GM18511 (cell line): ENCODE measurements around the gene TRPM3.

Experiments
- ATAC-seq: cut with Tn5 transposase; IDR thresholded peaks from one replicate; pipeline ENCODE4 v1.9.1; 2021; ENCODE audit warnings: mild to moderate bottlenecking, moderate library complexity; ENCODE audit not compliant: unreplicated experiment

TRPM3 gene

DNA sequence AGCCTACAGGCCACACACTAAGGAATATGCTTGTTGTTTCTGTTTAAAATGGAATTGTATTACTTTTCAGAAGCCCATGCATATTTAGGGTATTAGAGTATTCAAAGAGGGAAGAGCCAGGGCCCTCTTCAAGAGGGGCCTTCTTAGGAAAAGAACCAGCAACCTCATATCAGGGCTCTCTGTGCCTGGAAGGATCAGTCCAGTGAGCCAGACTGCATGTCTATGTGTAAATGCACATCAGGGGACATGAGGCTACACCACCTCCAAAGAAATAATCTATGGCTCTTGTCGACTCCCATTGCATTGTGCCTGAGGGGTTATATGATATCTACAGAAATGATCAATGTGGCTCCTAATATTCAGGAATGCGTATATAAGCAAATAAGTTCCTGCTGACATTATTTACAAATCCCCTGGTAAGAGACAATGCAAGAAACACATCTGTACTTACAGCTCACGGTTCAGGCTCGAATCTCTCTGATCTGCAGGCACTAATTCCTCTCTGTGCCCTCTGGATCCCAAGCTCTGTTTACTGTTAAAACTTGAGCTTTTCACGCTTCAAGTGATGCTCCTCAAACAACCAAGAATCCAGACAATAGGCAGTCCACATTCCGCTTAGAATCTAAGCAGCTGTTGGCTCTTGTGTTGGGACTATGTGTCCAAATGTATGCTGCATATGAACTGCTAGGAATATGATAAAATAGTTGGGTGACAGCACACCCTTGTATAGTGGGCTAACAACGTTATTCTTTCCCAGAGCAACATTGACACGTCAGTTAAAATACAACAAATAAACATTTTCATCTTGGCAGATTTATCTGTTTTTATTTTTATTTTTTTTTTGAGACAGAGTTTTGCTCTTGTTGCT, 556.7 kb downstream of the TRPM3 start:
- ATAC-seq = no peak

DNA sequence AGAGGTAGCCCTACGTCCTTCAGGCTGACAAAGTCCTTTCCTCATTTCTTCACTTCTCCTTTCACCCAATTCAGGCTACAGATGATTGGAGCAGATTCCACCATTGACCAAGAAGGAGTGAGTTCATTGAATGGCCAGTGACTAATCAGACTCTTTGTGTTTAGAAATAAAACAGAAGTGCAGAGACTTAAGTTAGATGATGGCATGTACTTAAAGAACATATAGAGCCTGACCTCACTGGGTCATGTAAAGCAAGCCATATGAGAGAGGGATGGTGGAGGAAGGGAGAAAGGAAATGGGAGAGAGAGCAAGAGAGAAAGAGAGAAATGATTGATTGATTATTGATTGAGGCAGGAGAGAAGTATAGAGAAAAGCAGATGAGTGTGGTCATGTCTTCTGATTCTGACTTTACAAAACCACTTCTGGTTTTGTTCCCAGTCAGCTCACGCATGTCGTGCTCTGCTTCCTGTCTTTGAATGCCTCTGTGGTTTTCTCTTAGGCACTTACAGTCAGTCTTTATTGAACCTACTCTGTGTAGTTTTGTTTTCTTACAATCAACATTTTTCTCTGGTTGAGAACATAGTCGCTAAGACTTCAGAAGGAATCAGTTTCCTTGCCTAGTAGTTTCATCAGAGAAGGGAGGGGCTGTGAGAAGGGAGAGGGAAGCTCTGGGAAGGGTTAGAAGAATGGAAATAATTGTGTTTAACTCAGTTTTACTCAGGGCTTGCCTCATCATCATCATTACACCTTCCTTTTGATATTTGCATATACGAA, 557.8 kb downstream of the TRPM3 start:
- ATAC-seq = peak; percentile 98

DNA sequence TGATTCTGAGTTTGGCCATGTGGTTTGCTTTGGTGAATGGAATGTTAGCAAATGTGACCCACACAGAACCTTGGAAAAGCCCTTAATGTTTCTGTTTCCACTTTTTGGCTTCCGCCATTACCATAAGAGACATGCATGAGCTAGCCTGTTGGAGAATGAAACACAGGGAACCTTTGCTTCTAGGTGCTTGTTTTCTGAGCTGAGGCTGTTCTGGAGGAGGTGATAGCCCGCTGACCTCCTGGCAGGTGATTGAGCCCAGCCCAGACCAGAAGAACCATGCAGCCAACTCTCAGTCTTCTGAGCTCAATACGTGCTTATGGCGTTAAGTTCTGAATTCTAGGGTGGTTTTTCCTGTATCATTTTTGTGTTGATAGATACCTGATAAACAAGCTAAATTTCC, 558.4 kb downstream of the TRPM3 start:
- no peak for ATAC-seq

- ATAC-seq = no peak
These were observed 559.5 kb downstream of the TRPM3 start for GRCh38 chr9:70561786-70562395.

DNA sequence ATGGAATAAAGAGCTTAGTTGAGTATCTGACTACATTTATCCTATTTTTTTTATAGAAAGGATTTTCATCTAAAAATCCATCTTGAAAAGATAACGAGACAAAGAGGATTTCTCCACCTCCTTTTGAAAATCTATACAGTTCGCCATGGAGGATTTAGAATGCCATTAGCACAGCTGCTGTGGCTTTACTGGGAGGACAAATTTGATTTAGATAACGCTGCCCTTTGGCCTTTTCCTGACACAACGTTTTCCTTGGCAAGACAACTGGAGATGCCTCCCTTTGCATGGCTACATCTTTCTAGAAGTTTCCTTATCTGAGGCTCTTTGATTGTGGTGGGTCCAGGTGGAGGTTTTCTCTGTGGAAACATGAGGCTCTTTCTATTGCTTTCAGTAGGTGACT, 560.3 kb downstream of the TRPM3 start:
- no peak for ATAC-seq

GRCh38 chr9:70559102-70559501, 562.3 kb downstream of the TRPM3 start:
- ATAC-seq = no peak

DNA sequence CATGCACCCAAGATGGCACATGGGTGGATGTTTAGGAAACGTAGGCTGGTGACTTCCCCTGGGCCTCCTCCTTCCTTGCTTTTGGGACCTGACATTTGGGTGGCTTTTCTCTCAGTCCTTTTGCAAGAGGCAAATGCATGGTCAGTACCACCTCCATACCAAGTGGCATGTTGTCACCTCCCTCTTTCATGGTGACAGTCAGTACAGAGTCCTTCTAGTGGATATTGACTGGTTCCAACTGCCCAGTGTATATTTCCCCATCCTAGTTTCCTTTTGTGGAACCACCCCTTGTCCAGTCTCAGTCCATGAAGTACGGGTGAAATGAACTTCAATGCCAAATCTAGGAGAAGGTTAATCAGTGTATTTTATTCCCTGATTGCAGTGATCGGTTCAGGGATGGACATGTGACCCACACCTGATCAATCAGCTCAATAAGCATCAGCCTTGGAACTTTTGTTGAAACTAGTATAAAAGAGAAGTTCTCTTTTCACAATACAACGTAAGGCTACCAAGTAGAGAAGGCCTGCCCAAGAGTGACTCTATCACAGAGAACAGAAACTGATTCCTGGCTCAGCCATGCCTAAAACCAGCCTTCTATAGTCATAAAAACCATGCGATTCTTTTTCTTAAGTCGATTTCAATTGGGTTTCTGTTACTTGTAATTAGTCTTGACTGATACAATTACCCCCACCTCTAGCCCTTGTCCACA, 563.6 kb downstream of the TRPM3 start:
- peak; percentile 99 for ATAC-seq

DNA sequence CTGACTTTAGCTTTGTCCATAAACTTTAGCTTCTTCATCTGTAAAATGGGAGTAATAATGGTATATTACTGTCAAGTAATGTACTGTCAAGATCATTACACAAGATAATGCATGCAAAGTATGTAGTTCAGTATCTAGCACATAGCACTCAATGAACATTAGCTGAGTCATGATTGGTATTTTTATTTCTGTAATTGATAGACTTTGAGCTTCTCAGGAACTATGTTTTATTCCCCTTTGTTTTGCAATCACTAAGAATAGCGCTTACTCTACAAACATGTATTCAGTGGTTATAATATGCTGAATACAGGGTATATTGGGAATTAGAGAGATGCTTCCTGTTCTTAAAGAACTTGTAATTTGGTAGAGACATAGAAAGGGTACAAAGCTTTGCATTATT, 564.6 kb downstream of the TRPM3 start:
- no peak for ATAC-seq

- ATAC-seq = no peak
These were observed 566.5 kb downstream of the TRPM3 start for GRCh38 chr9:70554881-70555280.

DNA sequence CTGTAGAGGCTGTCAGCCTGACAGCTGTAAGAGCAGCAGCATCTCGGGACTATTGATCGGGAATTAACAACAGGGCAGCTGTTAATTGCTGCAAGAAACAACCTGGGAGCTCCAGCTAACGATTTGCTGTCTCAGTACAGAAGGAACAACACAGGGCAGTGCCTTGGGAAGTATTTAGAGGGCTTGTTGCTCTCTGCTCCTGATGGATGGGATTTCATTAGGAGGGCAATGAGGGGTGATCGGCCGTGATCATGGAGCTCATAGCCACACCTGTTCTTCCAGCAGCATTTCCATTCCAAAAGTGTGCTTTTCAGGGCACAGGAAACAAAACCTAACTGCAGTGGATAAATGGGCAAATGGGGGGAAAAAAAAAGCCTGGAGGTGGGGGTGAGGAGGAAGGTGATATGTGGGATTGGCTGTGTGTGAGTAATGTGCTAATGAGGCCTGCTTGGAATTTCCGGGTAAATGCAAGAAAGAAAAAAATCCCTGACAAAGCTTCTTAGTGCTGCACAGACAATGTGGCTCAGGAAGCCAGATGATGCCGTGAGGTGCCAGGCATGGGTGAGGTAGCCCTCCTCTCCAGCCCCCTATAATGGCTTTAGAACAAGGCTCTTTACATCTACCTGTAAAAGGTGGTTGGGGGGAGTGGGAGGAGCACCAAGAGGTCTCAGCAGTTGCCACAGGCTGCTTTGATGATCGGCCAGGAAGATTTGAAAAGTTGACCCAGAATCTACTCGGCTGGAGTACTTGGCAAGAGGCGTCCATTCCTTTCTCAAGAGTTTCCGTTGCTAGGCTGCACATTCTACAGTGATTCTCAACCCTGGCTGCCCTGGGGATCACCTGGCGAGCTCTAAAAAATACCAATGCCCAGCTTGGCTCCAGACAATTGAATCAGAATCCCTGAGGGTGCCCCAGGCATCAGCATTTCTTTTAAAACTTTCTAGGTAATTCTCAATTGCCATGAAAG, 567.4 kb downstream of the TRPM3 start:
- ATAC-seq = no peak

- ATAC-seq = no peak
These were observed 568.9 kb downstream of the TRPM3 start for GRCh38 chr9:70552561-70552960.

- ATAC-seq = no peak
These were observed 569.6 kb downstream of the TRPM3 start for GRCh38 chr9:70551801-70552200.

- no peak for ATAC-seq
These were observed 570.0 kb downstream of the TRPM3 start for GRCh38 chr9:70551396-70551795.

DNA sequence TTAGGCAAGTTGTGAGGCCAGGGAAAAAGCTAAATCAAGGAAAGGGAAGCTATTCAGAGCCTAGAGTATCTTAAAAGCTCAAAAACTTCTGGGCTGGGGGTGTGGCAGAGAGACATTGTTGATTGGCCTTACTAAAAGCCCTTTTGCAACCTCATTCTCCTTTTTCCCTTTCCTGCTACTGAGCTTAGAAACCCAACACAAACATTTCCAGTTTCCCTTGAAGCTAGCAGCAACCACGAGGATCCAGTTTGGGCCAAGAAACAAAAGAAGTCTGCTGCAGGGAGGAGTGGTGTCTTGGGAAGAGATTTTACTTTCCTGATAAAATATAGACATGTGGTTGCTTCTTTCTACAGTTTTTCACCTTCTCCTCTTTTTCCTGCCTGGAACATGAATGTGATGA, 571.5 kb downstream of the TRPM3 start:
- ATAC-seq = no peak

DNA sequence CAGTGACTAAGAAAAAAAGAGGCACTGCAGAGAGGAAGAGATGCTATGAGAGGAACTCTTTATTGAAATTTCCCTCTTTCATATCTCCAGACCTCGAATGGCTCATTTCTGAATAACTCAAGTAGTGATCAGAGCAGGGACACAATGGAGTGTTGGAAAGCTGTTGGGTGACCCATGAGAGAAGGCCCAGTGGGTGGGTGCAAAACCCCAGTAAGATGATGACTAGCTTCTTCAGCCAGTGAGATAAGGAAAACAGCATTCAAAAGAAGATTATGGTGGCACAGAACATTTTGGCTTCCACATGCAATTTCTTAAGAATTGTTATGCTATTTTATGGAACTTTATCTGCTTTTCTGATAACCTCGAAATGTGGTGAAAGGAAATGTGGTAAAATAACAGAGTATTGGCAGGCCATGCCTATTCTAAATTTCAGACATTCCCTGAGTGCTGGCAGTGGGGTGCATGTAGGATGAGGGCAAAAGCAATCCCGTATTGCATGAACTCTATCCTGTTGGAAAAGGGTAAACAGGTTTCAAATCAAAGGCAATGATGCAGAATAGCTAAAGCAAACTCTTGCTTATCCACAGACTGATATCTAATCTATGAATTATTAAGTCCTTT, 579.0 kb downstream of the TRPM3 start:
- no peak for ATAC-seq

- no peak for ATAC-seq
These were observed 581.4 kb downstream of the TRPM3 start for GRCh38 chr9:70540016-70540415.

DNA sequence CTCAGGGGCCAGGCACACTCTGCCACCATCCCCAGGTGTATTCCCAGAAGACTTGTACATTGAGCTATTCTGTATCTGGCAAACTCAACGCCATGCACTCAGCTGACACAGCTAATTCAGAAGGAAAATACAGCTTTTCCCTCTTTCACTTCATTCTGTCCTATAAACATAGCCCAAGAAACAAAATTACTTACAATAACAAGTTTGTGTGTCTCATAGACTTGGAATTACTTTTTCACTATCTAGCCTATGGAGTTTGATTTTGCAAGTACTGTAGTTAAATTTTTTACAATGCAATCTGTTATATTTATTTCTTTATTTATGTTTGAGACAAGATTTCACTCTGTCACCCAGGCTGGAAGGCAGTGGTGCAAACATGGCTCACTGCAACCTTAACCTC, 581.9 kb downstream of the TRPM3 start:
- ATAC-seq = no peak

- no peak for ATAC-seq
These were observed 582.4 kb downstream of the TRPM3 start for GRCh38 chr9:70539001-70539400.

DNA sequence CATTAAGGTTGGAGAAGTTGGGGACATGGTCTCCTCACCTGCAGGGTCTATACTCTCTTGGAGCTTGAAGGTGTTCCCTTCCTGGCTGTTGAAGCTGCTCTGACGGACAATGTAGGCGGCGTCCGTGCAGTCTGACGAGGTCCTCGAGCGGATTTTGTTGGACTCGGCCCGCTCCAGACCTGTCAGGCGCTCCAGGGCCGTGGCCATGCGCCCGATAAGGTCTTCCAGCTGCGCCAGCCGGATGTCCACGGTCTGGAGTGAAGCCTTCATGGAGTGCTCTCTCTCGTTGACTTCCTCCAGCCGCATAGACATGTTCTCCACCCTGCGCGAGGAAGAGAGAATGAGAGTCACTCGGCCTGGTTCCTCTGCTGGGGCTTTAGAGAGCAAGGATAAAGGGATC, 584.3 kb downstream of the TRPM3 start:
- ATAC-seq = no peak
